Measurements from ENCODE around the gene SALL3.

Gene SALL3

GRCh38 chr18:79006106-79006795, 26.6 kb downstream of the SALL3 start:
- no peak for DNase-seq (ENCODE audit: low spot score)

- no peak for DNase-seq (ENCODE audit: low spot score)
Observed at GRCh38 chr18:79007440-79007839, 27.8 kb downstream of the SALL3 start.

- no peak for DNase-seq (ENCODE audit: low spot score)
Observed at GRCh38 chr18:79008356-79008940, 28.8 kb downstream of the SALL3 start.

- no peak for DNase-seq (ENCODE audit: low spot score)
Observed at GRCh38 chr18:79010802-79011201, 31.2 kb downstream of the SALL3 start.

- no peak for DNase-seq (ENCODE audit: low spot score)
Observed at GRCh38 chr18:79011300-79011870, 31.8 kb downstream of the SALL3 start.

- DNase-seq (ENCODE audit: low spot score) = no peak
Observed at GRCh38 chr18:79013869-79014268, 34.3 kb downstream of the SALL3 start.

GRCh38 chr18:79018911-79019310, 39.3 kb downstream of the SALL3 start:
- no peak for DNase-seq (ENCODE audit: low spot score)

GRCh38 chr18:79019881-79020280, 40.3 kb downstream of the SALL3 start:
- DNase-seq (ENCODE audit: low spot score) = no peak

- DNase-seq (ENCODE audit: low spot score) = no peak
Observed at GRCh38 chr18:79022603-79023002, 43.0 kb downstream of the SALL3 start.

- no peak for DNase-seq (ENCODE audit: low spot score)
Observed at GRCh38 chr18:79026491-79026890, 46.9 kb downstream of the SALL3 start.

GRCh38 chr18:79030680-79031079, 51.1 kb downstream of the SALL3 start:
- DNase-seq (ENCODE audit: low spot score) = no peak

- DNase-seq (ENCODE audit: low spot score) = no peak
Observed at GRCh38 chr18:79042276-79042675, 62.7 kb downstream of the SALL3 start.

GRCh38 chr18:79043288-79043687, 63.7 kb downstream of the SALL3 start:
- DNase-seq (ENCODE audit: low spot score) = no peak

- DNase-seq (ENCODE audit: low spot score) = no peak
Observed at GRCh38 chr18:79046522-79046921, 66.9 kb downstream of the SALL3 start.

GRCh38 chr18:79047556-79048244, 68.1 kb downstream of the SALL3 start:
- DNase-seq (ENCODE audit: low spot score) = no peak

GRCh38 chr18:79048245-79048632, 68.6 kb downstream of the SALL3 start:
- DNase-seq (ENCODE audit: low spot score) = no peak

GRCh38 chr18:79049506-79049905, 69.9 kb downstream of the SALL3 start:
- no peak for DNase-seq (ENCODE audit: low spot score)

Data from hepatic stellate cell (primary cell).